ENCODE measurements around the gene CD4.

The CD4 gene

DNA sequence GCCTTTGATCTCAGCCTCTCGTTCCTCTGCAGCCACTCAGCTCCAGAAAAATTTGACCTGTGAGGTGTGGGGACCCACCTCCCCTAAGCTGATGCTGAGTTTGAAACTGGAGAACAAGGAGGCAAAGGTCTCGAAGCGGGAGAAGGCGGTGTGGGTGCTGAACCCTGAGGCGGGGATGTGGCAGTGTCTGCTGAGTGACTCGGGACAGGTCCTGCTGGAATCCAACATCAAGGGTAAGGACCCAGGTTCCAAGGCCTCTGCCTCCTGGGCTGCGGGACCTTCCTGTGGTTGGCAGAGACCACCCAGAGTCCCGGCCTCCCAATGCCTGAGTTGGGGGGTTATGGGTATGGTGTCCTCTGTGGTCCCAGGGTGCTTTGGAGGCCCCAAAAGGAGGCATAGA lies 27.8 kb downstream of the CD4 start:
- DNase-seq (ENCODE audit: low spot score), result no peak

DNA sequence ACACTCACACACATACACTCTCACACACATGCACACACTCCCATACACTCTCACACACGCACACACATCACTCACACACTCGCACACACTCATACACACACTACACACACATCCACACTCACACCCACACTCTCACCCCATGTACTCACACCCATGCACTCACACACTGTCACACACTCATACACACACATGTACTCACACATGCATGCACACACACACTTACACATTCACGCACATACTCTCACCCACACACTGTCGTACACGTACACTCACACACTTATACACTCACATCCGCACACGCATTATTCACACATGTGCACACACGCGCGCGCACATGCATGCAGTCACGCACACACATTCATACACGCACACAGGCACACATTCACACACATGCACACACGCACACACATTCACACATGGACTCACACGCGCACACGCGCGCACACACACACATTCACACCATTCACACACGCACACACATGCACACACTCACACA lies 28.4 kb downstream of the CD4 start:
- DNase-seq (ENCODE audit: low spot score), result no peak

GRCh38 chr12:6818222-6818621 lies 28.9 kb downstream of the CD4 start:
- DNase-seq (ENCODE audit: low spot score), result no peak

GRCh38 chr12:6818645-6819044 lies 29.3 kb downstream of the CD4 start:
- no peak for DNase-seq (ENCODE audit: low spot score)

DNA sequence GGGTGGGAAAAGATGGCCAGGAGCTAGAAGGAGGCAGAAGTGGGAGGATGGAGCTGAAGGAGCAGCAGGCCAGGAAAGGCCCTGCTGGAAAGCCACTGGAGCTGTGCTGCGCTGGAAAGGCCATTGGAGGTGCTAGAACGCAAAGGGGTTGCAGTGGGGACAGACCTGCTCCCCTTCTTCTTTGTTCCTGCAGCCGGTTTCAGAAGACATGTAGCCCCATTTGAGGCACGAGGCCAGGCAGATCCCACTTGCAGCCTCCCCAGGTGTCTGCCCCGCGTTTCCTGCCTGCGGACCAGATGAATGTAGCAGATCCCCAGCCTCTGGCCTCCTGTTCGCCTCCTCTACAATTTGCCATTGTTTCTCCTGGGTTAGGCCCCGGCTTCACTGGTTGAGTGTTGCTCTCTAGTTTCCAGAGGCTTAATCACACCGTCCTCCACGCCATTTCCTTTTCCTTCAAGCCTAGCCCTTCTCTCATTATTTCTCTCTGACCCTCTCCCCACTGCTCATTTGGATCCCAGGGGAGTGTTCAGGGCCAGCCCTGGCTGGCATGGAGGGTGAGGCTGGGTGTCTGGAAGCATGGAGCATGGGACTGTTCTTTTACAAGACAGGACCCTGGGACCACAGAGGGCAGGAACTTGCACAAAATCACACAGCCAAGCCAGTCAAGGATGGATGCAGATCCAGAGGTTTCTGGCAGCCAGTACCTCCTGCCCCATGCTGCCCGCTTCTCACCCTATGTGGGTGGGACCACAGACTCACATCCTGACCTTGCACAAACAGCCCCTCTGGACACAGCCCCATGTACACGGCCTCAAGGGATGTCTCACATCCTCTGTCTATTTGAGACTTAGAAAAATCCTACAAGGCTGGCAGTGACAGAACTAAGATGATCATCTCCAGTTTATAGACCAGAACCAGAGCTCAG lies 30.0 kb downstream of the CD4 start:
- no peak for DNase-seq (ENCODE audit: low spot score)

GRCh38 chr12:6820166-6820565 lies 30.8 kb downstream of the CD4 start:
- no peak for DNase-seq (ENCODE audit: low spot score)

DNA sequence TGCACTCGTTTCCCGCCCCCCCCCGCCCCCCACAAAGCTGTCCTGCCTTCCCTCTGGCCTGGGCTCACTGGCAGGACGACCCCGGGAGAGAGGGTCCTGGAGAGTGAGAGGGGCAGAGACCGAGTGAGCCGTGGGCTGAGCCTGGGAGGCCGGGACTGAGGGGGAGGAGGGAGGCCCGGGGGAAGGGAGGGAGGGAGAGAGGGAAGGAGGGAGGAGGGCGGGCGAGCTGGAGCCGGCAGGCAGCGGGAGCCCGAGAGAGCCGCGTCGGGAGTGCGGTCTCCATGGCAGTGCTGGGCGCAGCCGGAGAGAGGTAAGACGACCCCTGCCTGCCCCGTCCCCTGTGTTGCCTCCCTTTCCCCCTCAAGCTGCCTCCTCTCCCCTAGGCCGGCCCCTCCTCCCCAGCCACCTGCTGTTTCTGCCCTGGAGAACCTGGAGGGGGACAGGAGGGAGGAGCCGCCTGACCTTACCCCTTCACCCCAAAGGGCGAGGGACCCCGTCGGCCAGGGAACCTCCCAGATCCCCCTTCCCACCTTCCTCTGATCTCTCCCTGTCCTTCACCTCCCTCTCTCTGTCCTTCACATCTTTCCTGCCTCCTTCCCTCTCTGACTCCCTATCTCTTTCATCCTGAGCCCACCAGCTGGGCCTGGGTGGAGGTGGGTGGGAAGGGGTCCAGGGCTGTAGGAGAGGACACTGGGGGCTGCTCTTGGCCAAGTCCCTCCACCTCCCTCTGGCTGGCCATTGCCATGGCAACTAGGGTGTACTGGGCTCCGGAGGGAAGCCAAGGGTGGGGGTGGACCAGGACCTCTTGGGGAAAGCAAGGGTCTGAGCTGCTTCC lies 32.5 kb downstream of the CD4 start, which contains the start of gene GPR162:
TSS of gene GPR162 (plus strand) at position 231 of the 835 bp plus-strand sequence. CDS start 2,078 bp downstream, outside the sequence.
- peak; percentile 71 for DNase-seq (ENCODE audit: low spot score)

GRCh38 chr12:6822426-6823135 lies 33.3 kb downstream of the CD4 start:
- DNase-seq (ENCODE audit: low spot score), result no peak

DNA sequence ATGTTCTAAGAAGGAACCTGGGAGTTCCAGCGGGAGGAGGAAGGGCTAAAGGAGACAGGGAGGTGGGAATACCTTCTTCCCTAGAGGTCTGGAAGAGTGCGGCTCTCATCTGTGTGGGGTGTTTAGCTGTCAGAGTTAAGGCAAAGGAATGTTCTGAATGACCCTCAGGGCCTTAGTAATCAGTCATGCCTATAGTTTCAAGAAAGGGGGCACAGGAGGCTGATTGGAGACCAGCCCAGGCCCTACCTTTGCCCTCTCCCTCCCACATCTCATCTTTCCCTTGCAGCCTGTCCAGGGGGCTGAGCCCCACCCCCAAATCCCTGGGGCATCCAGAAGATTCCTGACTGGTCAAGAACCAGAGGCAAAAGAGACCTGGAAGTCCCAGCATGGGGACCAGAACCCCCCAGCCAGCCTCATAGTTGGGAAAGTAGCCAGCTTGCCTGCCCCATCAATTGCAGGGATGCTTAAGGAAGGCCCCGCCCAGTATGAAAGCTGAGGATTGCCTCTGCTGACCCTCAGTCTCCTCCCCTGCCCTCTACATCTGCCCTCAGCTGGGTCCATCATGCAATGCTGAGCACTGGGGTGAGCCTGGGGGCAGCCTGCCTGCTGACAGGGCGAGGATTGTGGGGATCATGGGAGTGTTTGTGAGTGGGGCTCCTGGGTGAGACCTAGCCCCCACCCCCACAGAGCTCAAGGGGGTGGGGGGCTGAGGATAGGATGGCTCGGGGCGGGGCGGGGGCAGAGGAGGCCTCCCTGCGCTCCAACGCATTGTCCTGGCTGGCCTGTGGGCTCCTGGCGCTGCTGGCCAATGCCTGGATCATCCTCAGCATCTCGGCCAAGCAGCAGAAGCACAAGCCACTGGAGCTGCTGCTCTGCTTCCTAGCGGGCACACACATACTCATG lies 34.1 kb downstream of the CD4 start:
- DNase-seq (ENCODE audit: low spot score), result no peak

- DNase-seq (ENCODE audit: low spot score), result no peak
Observed at GRCh38 chr12:6824085-6824775, 34.9 kb downstream of the CD4 start.

DNA sequence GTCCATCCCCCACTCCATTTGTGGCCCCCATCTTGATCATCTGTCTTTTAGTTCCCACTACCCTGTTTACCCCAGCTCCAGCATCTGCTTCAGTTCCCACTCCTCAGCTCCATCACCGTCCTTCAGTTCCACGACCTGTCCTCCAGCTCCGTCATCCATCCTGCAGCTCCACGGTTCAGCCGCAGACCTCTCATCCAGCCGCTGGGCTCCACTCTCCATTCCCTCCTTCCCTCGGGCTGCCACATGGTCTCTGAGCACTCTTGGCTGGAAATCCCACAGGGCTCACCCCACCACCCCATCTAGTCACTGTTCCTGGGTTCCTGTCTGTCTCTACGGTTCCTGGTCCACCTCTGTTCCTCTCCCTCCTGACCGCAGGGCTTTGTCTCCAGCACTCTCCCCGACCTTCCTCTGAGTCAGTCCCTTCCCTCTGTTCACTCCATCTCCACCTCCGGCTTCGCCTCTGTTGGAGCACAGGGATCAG lies 35.6 kb downstream of the CD4 start:
- DNase-seq (ENCODE audit: low spot score), result no peak

DNA sequence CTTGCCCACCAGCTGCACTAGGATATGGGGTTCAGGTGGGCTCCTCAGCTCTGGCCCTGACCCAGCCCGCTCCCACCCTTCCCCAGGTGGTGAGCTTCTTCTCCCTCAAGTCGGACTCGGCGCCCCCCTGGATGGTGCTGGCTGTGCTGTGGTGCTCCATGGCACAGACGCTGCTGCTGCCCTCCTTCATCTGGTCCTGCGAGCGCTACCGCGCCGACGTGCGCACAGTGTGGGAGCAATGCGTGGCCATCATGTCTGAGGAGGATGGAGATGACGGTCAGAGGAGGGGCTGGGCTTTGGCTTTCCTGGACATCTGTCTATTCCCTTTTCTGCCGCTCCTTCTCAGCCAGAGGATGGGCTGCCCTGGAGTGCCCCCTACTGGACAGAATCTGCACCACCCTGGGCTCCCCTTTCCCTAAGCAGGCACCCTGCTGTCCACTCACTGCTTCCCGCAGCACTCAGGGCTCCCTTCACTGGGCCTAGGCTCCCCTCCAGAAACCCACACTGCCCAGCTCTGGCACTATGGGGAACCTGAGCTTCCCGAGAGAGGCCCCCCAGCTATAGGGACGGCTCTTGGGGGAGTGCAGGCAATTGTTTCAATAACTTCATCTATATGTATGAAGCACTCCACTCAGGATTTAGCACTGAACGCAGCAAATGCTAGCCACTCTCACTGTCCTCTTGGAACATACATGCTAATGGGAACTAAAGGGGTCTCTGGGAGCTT lies 36.2 kb downstream of the CD4 start:
- DNase-seq (ENCODE audit: low spot score), result peak; percentile 97

DNA sequence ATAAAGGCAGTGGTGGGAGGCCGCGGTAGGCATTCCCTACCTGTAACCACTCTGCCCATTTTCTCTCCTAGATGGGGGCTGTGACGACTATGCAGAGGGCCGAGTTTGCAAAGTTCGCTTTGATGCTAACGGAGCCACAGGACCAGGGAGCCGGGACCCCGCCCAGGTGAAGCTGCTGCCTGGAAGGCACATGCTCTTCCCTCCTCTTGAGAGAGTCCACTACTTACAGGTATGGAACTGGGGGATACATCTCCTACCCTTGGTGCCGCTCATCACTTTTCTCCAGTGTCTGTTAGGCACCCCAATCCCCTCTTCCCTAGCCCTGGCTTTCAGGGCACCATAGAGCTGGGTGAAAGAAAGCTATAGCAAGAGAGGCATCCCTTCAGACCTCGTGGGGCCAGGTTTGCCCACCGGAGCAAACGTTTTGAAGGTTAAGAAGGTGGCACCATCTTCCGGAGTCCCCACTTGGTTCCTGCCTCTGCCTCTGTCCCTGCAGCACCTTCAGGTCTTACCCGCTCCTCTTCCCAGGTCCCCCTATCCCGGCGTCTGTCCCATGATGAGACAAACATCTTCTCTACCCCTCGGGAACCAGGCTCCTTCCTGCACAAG lies 36.9 kb downstream of the CD4 start:
- DNase-seq (ENCODE audit: low spot score), result no peak

DNA sequence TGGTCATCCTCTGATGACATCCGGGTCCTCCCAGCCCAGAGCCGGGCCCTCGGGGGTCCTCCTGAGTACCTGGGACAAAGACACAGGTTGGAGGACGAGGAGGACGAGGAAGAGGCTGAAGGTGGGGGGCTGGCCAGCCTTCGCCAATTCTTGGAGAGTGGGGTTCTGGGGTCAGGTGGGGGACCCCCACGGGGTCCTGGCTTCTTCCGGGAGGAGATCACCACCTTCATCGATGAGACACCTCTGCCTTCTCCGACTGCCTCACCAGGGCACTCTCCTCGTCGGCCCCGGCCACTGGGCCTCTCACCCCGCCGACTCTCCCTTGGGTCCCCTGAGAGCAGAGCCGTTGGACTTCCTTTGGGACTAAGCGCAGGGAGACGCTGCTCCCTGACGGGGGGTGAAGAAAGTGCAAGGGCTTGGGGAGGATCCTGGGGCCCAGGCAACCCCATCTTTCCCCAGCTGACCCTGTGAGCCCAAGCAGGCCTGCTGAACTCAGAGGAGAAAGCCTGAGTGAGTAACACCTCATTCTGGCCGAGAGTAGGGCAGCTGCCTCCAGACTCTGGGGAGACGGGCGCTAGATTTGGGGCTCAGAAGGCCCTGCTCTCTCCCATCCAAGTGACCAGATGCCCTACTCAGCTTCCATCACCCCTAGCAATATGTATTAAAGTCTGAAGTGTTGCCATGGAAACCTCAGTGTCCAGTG lies 37.6 kb downstream of the CD4 start:
- no peak for DNase-seq (ENCODE audit: low spot score)

- peak; percentile 98 for DNase-seq (ENCODE audit: low spot score)
Observed at GRCh38 chr12:6827437-6827911, 38.1 kb downstream of the CD4 start.

- DNase-seq (ENCODE audit: low spot score), result peak; percentile 59
Observed at GRCh38 chr12:6827982-6828780, 38.9 kb downstream of the CD4 start, which contains the start of gene P3H3. Gene P3H3, plus strand, starts transcription at chr12:6828407. Its CDS starts 34 bp downstream, at chr12:6828441.

DNA sequence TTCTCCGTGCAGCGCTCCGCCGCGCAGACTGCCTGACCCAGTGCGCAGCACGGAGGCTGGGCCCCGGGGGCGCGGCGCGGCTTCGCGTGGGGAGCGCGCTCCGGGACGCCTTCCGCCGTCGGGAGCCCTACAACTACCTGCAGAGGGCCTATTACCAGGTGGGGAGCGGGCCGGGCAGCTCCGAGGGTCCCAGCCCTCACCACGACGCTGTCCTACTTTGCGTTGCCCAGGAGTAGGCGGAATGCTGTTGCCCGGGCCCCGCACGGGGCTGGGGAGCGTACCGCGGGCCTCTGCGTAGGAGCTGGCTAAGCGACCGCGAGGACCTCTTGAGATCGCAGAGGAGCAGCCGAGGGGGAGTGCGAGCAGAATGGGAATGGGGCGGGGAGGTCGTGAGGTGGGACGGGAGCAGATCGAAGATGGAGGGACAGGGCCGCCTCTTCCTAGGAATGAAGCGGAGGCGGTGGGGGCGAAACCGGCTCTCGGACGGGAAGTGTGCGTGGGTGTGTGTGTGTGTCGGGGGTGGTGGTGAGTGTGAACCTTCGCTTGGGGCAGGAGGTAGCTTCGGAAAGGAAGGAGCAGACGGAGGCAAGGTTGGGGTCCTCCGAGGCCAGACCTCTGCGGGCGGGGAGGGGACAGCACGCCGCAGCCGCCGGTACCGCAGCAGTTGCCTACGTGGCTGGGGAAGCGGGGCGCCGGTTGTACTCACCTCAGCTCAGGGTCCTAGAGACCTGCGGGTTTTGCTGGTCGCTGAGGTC lies 39.6 kb downstream of the CD4 start:
- DNase-seq (ENCODE audit: low spot score), result peak; percentile 58
